K562 (cell line): Measurements from ENCODE around the gene RAI1. TPM values are rescaled to one million over a fixed set of nuclear protein-coding genes. Genes with fewer than 3 reads are reported as not detected.

Experiments used
- ADNP ChIP-seq: fragments of 200-800 bp; sonication (Bioruptor generic); IDR thresholded peaks from 2 replicates; pipeline ENCODE4 v1.6.1; 2016; ENCODE audit warnings: missing genetic modification characterization, missing compliant biosample characterization
- BCL6 ChIP-seq: fragments of 250-450 bp; sonication (Bioruptor Pico); IDR thresholded peaks from 2 replicates; pipeline ENCODE4 v1.4.0; 2020
- BRD4 ChIP-seq: fragments of 200-600 bp; sonication (generic); IDR thresholded peaks from 2 replicates; pipeline ENCODE4 v1.6.1; 2017; ENCODE audit warnings: inconsistent platforms
- CTCF ChIP-seq, 3 experiments: IDR thresholded peaks in 2 of 3; conservative IDR thresholded peaks in 1 of 3; 2 replicates each; pipeline ENCODE4 v1.5.1; 2011 to 2012; ENCODE audit warnings: low read length in 3 of 3, mild to moderate bottlenecking in 3 of 3, control low read depth in 2 of 3, improper control_type of control experiment in 1 of 3, inconsistent platforms in 1 of 3, low read depth in 1 of 3, mixed read lengths in 1 of 3, moderate library complexity in 1 of 3; ENCODE audit not compliant: insufficient read depth in 2 of 3
- FOSL1 ChIP-seq: fragments of 200-800 bp; sonication (Bioruptor generic); conservative IDR thresholded peaks from 2 replicates; pipeline ENCODE4 v1.6.1; 2016; ENCODE audit warnings: missing genetic modification characterization, missing compliant biosample characterization
- ID3 ChIP-seq, 2 experiments: fragments of 250-450 bp in 1 of 2; fragments of 450-650 bp in 1 of 2; sonication (Bioruptor Pico) in 1 of 2; IDR thresholded peaks; 2 replicates each; pipeline versions ENCODE4 v1.6.1 to v1.8.0; 2016 to 2021; ENCODE audit warnings: mild to moderate bottlenecking in 2 of 2, moderate library complexity in 2 of 2, missing compliant biosample characterization in 1 of 2, missing genetic modification characterization in 1 of 2
- SAFB ChIP-seq: fragments of 200-400 bp; formaldehyde crosslinking; IDR thresholded peaks from 2 replicates; pipeline ENCODE4 v1.6.1; 2017; ENCODE audit warnings: low read depth, low read length, borderline replicate concordance
- ZNF124 ChIP-seq: sonication (generic); formaldehyde crosslinking; IDR thresholded peaks from 2 replicates; pipeline ENCODE4 v1.8.1; 2022; ENCODE audit warnings: missing genetic modification reagents
- ZNF551 ChIP-seq: fragments of 250-450 bp; sonication (Bioruptor Pico); IDR thresholded peaks from 2 replicates; pipeline ENCODE4 v1.5.0; 2021; ENCODE audit warnings: mild to moderate bottlenecking, moderate library complexity
- polyA plus RNA-seq, 8 experiments: library from polyadenylated mRNA; depleted of rRNA in 4 of 8; stranded (reverse) in 5 of 8; unstranded in 3 of 8; fragments of >200 nt; fragmentation: Nextera tagmentation in 2 of 8; fragmentation: Illumina TruSeq in 1 of 8; extraction: Ambion mirVana in 2 of 8; extraction: Trizol in 1 of 8; gene quantifications; 2 replicates each; pipeline versions ENCODE4 v1.2.1 to v1.2.3, GENCODE V29; 2011 to 2014; ENCODE audit warnings: inconsistent platforms in 1 of 8, missing spikeins in 1 of 8
- total RNA-seq, 7 experiments: library from RNA; depleted of rRNA in 6 of 7; stranded (reverse); fragments of >200 nt in 6 of 7; fragmentation: Illumina TruSeq in 2 of 7; extraction: Trizol in 2 of 7; gene quantifications; 2 replicates each; pipeline versions ENCODE4 v1.2.1 to v1.2.3, GENCODE V29; 2011 to 2021; ENCODE audit warnings: low replicate concordance in 1 of 7

RAI1 gene
- total and polyA plus RNA-seq, 9 of the 15 experiments (the other 6 are each of a cell fraction or from before 2014, with no cell fraction given): 0.68 to 19.9 (median 5.5) TPM

- TF ChIP-seq SAFB (no peak), ZNF551 (CRISPR knock-in tag) (no peak), ADNP (no peak), ZNF124 (CRISPR knock-in tag) (no peak), BCL6 (CRISPR knock-in tag) (no peak), CTCF (IDR thresholded peaks at IDR 0.05 in 2 of 3, conservative IDR thresholded peaks at IDR 0.05 in 1 of 3; ENCODE audit: insufficient read depth in 2 of 3, low read depth in 1 of 3, low read length in 3 of 3) (no peak), BRD4 (no peak), FOSL1 (tag) (no peak), ID3 (CRISPR knock-in tag; IDR thresholded peaks at IDR 0.05) (no peak), ID3 (tag; IDR thresholded peaks at IDR 0.05) (no peak)
These were observed 165.9 kb downstream of the RAI1 start (continued) for GRCh38 chr17:17847118-17847689.
